CD4-positive, alpha-beta T cell (primary cell): ENCODE results near the gene SSR3. TPM values are rescaled to one million over a fixed set of nuclear protein-coding genes. Genes with fewer than 3 reads are reported as not detected.

Source experiments
- ATAC-seq: fragments of 200-7000 bp; cut with Tn5 transposase; one replicate; pipeline ENCODE4 v1.10.0; 2022; ENCODE audit warnings: mild to moderate bottlenecking; ENCODE audit not compliant: poor library complexity
- CTCF ChIA-PET: fragments of 350-600 bp; sonication (Branson Sonifier 250); formaldehyde crosslinking; loops from one replicate; lab custom pipeline; 2021; ENCODE audit warnings: antibody characterized with exemption, inconsistent platforms; lab: Charles Lee
- POLR2A ChIA-PET: fragments of 350-600 bp; sonication (Branson Sonifier 250); formaldehyde crosslinking; loops from one replicate; lab custom pipeline; 2021; ENCODE audit warnings: antibody characterized with exemption, inconsistent platforms; lab: Charles Lee
- DNase-seq, 14 experiments: peaks; one replicate each; pipeline ENCODE4 v3.0.0-alpha.2; 2013 to 2020; ENCODE audit warnings: mixed read lengths in 2 of 14
- H3K27ac ChIP-seq, 2 donors: one replicate each; pipeline versions ENCODE4 v1.5.1 to v1.7.0; 2013; ENCODE audit warnings: low read length in 2 of 2, low read depth in 1 of 2, mild to moderate bottlenecking in 1 of 2
- H3K27me3 ChIP-seq, 2 experiments: 1 replicate in 1 of 2; 2 replicates in 1 of 2; pipeline versions ENCODE4 v1.6.1 to v1.7.0; 2013; ENCODE audit warnings: low read length in 2 of 2, control low read depth in 1 of 2, mild to moderate bottlenecking in 1 of 2, moderate library complexity in 1 of 2; ENCODE audit not compliant: insufficient read depth in 2 of 2, control insufficient read depth in 1 of 2
- H3K36me3 ChIP-seq: one replicate; pipeline ENCODE4 v1.6.1; 2013; ENCODE audit warnings: low read length, control low read depth; ENCODE audit not compliant: insufficient read depth
- H3K4me1 ChIP-seq: one replicate; pipeline ENCODE4 v1.6.1; 2013; ENCODE audit warnings: low read length, control low read depth; ENCODE audit not compliant: insufficient read depth
- H3K4me3 ChIP-seq: one replicate; pipeline ENCODE4 v1.5.1; 2013; ENCODE audit warnings: mild to moderate bottlenecking, low read length, moderate library complexity
- H3K9me3 ChIP-seq, 2 experiments: 1 replicate in 1 of 2; 2 replicates in 1 of 2; pipeline versions ENCODE4 v1.6.1 to v1.7.0; 2013; ENCODE audit warnings: low read length in 2 of 2, mild to moderate bottlenecking in 2 of 2, control low read depth in 1 of 2, moderate library complexity in 1 of 2; ENCODE audit not compliant: control insufficient read depth in 1 of 2, insufficient read depth in 1 of 2
- H3K27ac Mint-ChIP-seq: one replicate; pipeline ENCODE4 v1.8.0; 2020; ENCODE audit warnings: mixed read lengths
- H3K27me3 Mint-ChIP-seq: one replicate; pipeline ENCODE4 v1.8.0; 2021; ENCODE audit warnings: mixed read lengths
- H3K36me3 Mint-ChIP-seq: one replicate; pipeline ENCODE4 v1.8.0; 2021; ENCODE audit warnings: low read depth, mixed read lengths
- H3K4me1 Mint-ChIP-seq: one replicate; pipeline ENCODE4 v1.8.0; 2021; ENCODE audit warnings: low read depth, mixed read lengths
- H3K4me3 Mint-ChIP-seq: one replicate; pipeline ENCODE4 v1.8.0; 2020; ENCODE audit warnings: mild to moderate bottlenecking, mixed read lengths
- H3K9me3 Mint-ChIP-seq: one replicate; pipeline ENCODE4 v1.8.0; 2020; ENCODE audit warnings: mixed read lengths
- intact Hi-C, 2 experiments: fragments of 100-400 bp; cut with DNase I in 1 of 2; cut with micrococcal nuclease in 1 of 2; formaldehyde crosslinking; loops; one replicate each; pipeline versions ENCODE4 v1.15.1 to v1.9.0; 2023 to 2025; cut with DNase I, micrococcal nuclease
- total RNA-seq, 174 experiments: library from RNA in 2 of 174; stranded (reverse) in 2 of 174; gene quantifications; one replicate each; pipeline ENCODE4 v1.2.3 and lab custom pipeline; 2021 to 2026
- TF ChIP-seq, protein P1 (sequence below): fragments of 200-600 bp; IDR thresholded peaks from one replicate; pipeline ENCODE4 v1.8.0; 2022; ENCODE audit warnings: antibody characterized with exemption, mild to moderate bottlenecking

Gene SSR3
- total RNA-seq, 2 experiments from 2014 or later, result 78.8 to 79.5 TPM

DNA sequence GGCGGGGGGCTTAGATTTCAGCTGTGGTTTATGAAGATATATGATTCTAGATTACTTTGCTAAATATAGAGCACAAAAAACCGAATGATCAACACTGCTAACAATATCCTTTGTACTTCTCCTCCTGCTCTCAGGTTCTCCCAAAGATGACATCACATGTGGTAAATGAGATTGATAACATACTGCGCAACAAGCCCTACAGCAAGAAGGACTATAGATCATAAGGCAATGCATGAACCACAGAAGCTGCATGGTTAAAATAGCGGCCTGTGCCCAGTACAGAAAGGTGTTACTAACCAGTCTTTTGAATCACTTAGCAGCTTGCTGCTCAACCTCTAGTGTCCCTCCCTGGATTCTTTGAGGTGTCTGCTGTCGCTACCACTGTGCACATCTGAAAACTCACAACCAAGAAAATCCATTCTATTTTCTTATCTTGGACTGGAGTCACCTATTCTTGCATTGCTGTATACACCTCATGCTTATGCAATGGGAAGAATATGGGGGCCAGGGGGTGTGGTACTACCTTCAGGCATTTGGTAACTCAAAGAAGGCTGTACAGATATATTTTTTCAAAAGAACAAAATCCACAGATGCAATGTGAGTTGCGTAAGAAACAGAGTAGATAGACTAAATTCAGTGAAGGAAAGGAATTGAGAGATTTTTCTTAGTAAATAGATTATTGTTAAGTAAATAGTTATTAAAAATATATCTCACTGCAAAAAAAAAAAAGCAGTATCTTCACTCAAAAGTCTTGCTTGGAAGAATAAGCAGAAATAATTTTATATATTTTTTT is 18.2 kb downstream of the SSR3 start:
- H3K27ac ChIP-seq, result no peak overlapping the region
- H3K4me3 ChIP-seq, result no peak overlapping the region
- ChIA-PET CTCF (interaction anchor here (0.9 kb wide), 1 partner anchor 600 kb away, joined by 3 read pairs; no protein-coding TSS in a partner anchor), POLR2A (interaction anchor here (0.6 to 2.2 kb wide), 2 partner anchors 10 to 18 kb away, joined by 3 to 7 read pairs; partner anchors contain the start of gene SSR3)
- H3K27me3 Mint-ChIP-seq, result no peaks in the 10 kb centered on the region
- H3K9me3 Mint-ChIP-seq, result no peaks in the 10 kb centered on the region
- ATAC-seq, result no peak
- H3K36me3 ChIP-seq, result peaks cover 31% of the 10 kb centered on the region
- no peaks in the 10 kb centered on the region for H3K4me1 Mint-ChIP-seq
- no peaks in the 10 kb centered on the region for H3K27me3 ChIP-seq
- H3K27ac Mint-ChIP-seq, result no peak overlapping the region
- TF ChIP-seq, protein P1, sequence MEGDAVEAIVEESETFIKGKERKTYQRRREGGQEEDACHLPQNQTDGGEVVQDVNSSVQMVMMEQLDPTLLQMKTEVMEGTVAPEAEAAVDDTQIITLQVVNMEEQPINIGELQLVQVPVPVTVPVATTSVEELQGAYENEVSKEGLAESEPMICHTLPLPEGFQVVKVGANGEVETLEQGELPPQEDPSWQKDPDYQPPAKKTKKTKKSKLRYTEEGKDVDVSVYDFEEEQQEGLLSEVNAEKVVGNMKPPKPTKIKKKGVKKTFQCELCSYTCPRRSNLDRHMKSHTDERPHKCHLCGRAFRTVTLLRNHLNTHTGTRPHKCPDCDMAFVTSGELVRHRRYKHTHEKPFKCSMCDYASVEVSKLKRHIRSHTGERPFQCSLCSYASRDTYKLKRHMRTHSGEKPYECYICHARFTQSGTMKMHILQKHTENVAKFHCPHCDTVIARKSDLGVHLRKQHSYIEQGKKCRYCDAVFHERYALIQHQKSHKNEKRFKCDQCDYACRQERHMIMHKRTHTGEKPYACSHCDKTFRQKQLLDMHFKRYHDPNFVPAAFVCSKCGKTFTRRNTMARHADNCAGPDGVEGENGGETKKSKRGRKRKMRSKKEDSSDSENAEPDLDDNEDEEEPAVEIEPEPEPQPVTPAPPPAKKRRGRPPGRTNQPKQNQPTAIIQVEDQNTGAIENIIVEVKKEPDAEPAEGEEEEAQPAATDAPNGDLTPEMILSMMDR, result no peak
- DNase-seq, result no peak
- no peak overlapping the region for H3K4me3 Mint-ChIP-seq
- H3K36me3 Mint-ChIP-seq, result peaks cover 51% of the 10 kb centered on the region
- H3K4me1 ChIP-seq, result no peaks in the 10 kb centered on the region
- intact Hi-C loops, result no loop called here
- H3K9me3 ChIP-seq, result no peaks in the 10 kb centered on the region

DNA sequence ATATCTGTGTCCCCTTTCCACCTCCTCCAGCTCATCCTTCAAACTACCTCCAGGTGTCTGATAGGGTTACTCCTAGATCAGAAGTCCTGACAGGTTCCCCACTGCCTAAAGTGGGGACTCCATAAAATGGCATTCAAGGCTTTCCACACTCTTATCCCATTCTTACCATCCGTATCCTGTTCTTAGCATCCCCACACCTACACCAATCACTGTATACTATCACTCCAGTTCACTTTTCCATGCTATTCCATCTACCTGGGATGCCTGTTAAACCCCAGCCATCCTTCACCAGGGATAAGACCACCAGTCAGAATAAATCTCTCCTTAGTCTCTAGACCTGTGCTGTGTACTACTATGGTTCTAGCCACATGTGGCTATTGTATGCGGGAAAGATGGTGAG is 19.1 kb downstream of the SSR3 start:
- H3K4me3 Mint-ChIP-seq, result no peak overlapping the region
- POLR2A ChIA-PET, result interaction anchor here (2.2 kb wide), 1 partner anchor 19 kb away, joined by 7 read pairs; the partner anchor contains the start of gene SSR3
- no peak overlapping the region for H3K4me3 ChIP-seq
- H3K4me1 Mint-ChIP-seq, result no peaks in the 10 kb centered on the region
- no peaks in the 10 kb centered on the region for H3K9me3 ChIP-seq
- TF ChIP-seq, protein P1, result no peak
- no peak for DNase-seq
- H3K9me3 Mint-ChIP-seq, result no peaks in the 10 kb centered on the region
- peaks cover 28% of the 10 kb centered on the region for H3K36me3 ChIP-seq
- H3K27me3 ChIP-seq, result no peaks in the 10 kb centered on the region
- ATAC-seq, result no peak
- H3K27me3 Mint-ChIP-seq, result no peaks in the 10 kb centered on the region
- intact Hi-C loops, result no loop called here
- H3K4me1 ChIP-seq, result no peaks in the 10 kb centered on the region
- H3K36me3 Mint-ChIP-seq, result peaks cover 43% of the 10 kb centered on the region
- no peak overlapping the region for H3K27ac ChIP-seq
- H3K27ac Mint-ChIP-seq, result no peak overlapping the region
- CTCF ChIA-PET, result interaction anchor here (1.4 kb wide), 1 partner anchor 11 kb away, joined by 3 read pairs; no protein-coding TSS in a partner anchor

DNA sequence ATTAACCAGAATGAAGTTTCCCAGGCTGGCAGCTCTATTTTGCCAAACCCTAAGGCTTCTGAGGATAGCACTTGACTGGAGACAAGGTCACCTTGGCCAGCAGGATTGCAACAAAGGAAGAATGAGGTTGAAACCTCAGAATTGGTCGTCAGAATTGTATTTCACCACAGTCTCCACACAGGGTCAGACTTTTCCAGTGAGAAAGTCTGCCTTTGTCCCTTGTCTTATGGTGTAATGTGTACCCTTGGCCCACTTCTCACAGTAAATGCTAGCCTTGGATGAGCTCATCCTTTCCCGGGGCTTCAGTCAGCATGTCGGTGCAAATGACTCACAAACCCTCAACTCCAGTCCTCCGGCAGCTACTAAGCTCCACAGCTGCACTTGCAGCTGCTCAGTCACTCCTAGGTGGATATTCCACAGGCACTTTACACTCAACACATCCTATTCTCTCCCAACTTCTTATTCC is 19.7 kb downstream of the SSR3 start:
- TF ChIP-seq, protein P1, result no peak
- Histone ChIP-seq H3K9me3 (no peaks in the 10 kb centered on the region), H3K36me3 (peaks cover 24% of the 10 kb centered on the region), H3K27ac (no peak overlapping the region), H3K4me1 (no peaks in the 10 kb centered on the region), H3K27me3 (no peaks in the 10 kb centered on the region), H3K4me3 (no peak overlapping the region)
- ChIA-PET POLR2A (interaction anchor here (0.7 to 2.2 kb wide), 2 partner anchors 20 to 602 kb away, joined by 7 read pairs; partner anchors contain the start of gene SSR3), CTCF (interaction anchor here (1.4 kb wide), 1 partner anchor 11 kb away, joined by 3 read pairs; no protein-coding TSS in a partner anchor)
- Mint-ChIP-seq H3K9me3 (no peaks in the 10 kb centered on the region), H3K36me3 (peaks cover 45% of the 10 kb centered on the region), H3K27ac (no peak overlapping the region), H3K27me3 (no peaks in the 10 kb centered on the region), H3K4me1 (no peaks in the 10 kb centered on the region), H3K4me3 (no peak overlapping the region)
- intact Hi-C loops, result no loop called here
- DNase-seq (no peak), ATAC-seq (no peak)
